HTR-8/SVneo (cell line): ENCODE data around the gene NCOA3.
A peak's percentile ranks its signal among the peaks of the same experiment; 100 is the strongest.

Experiments used
- DNase-seq: peaks from one replicate; pipeline ENCODE4 v3.0.0; 2011; ENCODE audit warnings: low spot score, mixed read lengths; ENCODE audit not compliant: insufficient read length
- FAIRE-seq: peaks from 2 replicates; lab custom pipeline; 2011; peaks lifted over from hg19 to GRCh38; lab: Jason Lieb, UNC

NCOA3 gene

GRCh38 chr20:47660602-47660905, 158.9 kb downstream of the NCOA3 start:
- no peak for DNase-seq

GRCh38 chr20:47660983-47661700, 159.5 kb downstream of the NCOA3 start:
- DNase-seq = no peak
- FAIRE-seq = no peak

More at GRCh38 chr20:47660602-47660905, 158.9 kb downstream of the NCOA3 start:
- FAIRE-seq = no peak

DNA sequence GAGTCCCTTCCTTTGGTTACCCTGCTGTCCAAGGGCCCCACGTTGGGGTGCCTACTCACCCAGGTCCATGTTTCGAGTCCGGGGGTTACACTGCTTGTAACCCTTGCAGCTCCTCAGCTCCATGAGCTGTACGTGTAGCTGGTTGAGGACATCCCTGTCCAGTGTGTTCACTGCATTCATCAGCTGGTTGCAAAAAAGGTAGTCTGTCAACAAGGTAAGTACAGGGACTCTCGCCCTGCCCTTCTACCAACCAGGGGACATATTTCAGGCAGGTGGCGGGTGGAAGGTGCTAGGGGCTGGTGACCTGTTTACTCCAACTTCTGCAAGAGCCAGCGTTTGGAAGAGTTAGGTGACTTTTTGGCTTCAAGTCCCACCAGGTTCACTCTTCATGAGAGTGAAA, 160.0 kb downstream of the NCOA3 start:
- DNase-seq (no peak), FAIRE-seq (peak; percentile 13)

- no peak for FAIRE-seq
- no peak for DNase-seq
Measured at GRCh38 chr20:47662483-47663353, 161.0 kb downstream of the NCOA3 start.

GRCh38 chr20:47663354-47664067, 161.8 kb downstream of the NCOA3 start:
- FAIRE-seq (peak; percentile 96), DNase-seq (peak; percentile 99)

GRCh38 chr20:47664068-47664437, 162.4 kb downstream of the NCOA3 start:
- FAIRE-seq = no peak

GRCh38 chr20:47664744-47665143, 163.1 kb downstream of the NCOA3 start:
- no peak for DNase-seq
- no peak for FAIRE-seq

More at GRCh38 chr20:47664068-47664437, 162.4 kb downstream of the NCOA3 start:
- no peak for DNase-seq

GRCh38 chr20:47665221-47665991, 163.7 kb downstream of the NCOA3 start:
- FAIRE-seq (no peak), DNase-seq (no peak)

GRCh38 chr20:47666304-47666703, 164.6 kb downstream of the NCOA3 start:
- no peak for FAIRE-seq
- no peak for DNase-seq

- no peak for FAIRE-seq
- no peak for DNase-seq
Measured at GRCh38 chr20:47667086-47667485, 165.4 kb downstream of the NCOA3 start.

GRCh38 chr20:47667531-47668312, 166.0 kb downstream of the NCOA3 start:
- DNase-seq (no peak), FAIRE-seq (no peak)

DNA sequence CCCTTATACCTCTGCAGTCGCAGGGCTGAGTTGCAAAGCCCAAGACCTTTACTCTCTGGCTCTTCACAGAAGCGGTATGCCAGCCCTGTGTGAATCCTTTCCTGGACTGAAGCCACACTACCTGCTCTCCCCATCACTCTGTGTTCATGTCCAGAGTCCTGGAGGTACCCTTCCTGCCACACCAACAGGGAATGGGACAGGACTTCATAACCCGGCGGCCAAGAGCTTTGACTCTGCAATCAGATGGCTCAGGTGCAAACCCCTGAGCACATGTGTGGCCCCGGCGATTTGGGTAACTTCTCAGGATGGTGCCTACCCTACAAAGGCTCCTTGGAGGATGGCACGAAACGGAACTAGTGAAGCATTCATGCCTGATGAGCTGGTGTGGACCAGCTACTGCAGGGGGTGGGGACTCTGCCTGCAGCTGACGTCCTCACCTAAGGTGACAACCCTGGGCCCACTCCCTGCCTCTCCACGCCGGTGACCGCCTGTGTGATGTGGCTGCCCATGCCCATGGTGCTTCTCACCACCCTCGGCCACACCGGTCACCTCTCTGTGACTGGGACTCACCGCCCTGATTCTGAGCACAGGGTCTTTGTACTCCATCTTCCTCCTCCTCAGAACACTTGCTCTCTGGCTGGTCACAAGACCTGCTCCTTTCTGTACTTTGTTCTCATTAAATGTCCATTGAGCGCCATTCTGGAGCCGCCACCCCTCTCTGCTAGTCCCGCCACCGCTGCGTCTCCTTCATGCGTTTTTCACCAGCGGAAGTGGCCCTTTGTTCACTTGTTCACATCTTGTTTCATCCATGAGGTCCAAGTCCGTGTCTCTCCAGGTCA, 166.8 kb downstream of the NCOA3 start:
- FAIRE-seq = peak; percentile 28

GRCh38 chr20:47669152-47669425, 167.4 kb downstream of the NCOA3 start:
- no peak for DNase-seq
- peak; percentile 81 for FAIRE-seq

More for the DNA sequence above, 166.8 kb downstream of the NCOA3 start:
- no peak for DNase-seq

- FAIRE-seq = no peak
- no peak for DNase-seq
Measured at GRCh38 chr20:47669489-47669888, 167.8 kb downstream of the NCOA3 start.

DNA sequence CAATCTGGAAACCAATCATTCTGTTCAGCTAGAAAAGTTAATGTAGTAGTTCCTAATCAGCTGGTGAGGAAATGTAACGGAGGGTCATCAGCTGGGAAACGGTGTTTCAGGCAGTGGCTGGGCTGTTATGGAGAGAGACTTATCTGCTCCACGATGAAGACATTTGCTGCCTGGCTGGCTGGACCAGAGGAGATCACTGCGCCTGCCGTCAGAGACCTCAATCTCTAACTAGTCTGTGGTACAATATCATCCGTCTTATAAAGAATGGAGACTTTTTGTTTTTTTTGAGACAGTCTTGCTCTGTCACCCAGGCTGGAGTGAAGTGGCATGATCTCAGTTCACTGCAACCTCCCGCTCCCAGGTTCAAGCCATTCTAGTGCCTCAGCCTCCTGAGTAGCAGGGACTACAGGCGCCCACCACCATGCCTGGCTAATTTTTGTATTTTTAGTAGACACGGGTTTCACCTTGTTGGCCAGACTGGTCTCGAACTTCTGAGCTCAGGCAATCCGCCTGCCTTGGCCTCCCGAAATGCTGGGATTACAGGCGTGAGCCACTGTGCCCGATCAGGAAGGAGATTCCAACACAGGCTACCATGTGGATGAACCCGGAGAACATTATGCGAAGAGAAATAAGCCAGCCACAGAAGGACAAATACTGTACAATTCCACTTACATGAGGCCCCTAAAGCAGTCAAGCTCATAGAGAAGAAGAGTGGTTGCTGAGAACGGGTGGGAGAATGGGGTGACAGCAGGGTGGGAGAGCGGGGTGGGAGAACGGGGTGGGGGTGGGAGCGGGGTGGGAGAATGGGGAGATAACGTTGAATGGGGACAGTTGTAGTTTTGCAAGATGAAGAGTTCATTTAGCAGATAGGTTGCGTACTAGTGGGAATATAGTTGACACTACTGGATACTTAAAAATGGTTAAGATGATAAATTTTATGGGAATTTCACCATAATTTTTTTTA, 168.5 kb downstream of the NCOA3 start:
- DNase-seq (no peak), FAIRE-seq (peak; percentile 91)

DNA sequence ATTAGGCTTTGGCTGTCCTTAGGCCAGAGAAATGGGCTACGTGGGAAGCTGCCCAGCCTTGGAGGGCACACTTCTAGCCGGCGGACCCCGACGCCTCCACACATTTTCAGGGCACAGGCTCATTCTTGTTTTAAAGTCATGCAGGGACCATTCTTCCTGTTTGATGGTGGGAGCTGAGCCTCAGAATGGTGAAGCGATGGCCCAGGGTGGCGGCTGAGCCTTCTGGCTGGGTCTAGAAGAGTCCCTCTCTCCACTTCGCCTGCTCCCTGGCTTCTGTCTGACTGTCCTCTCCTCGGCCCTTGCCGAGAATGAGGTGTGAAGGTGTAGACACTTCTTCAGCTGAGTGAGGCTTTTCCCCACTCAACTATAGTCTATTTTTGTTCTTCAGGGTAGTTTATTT, 169.2 kb downstream of the NCOA3 start:
- FAIRE-seq = no peak

DNA sequence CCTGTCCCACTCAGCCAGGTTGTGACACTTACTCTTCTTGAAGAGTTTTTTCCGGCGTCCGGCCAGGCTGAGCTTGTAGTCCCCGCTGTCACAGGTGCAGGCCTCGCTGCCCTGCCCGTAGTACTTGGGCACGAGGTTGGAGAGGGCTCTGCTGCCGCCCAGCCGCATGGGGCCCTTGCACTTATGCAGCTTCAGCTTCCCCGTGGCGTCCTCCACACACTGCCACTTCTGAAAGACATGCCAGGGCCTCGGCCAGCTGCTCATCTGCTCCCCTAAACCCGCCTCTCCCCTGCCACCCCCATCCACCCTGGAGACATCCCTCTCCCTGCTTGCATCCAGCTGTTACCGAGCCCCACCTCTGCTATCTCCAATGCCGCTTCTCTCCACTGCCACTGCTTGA, 170.5 kb downstream of the NCOA3 start:
- DNase-seq (no peak), FAIRE-seq (no peak)

More for the DNA sequence above, 169.2 kb downstream of the NCOA3 start:
- no peak for DNase-seq
